GM19467 (cell line): ENCODE results near the gene SLC2A13.
"Not testable (repeated sequence)": the region's sequence is repeated elsewhere in the genome, so short reads cannot be mapped to it uniquely, and the experiment has no call there.

Experiments used
- ATAC-seq: cut with Tn5 transposase; IDR thresholded peaks from one replicate; pipeline ENCODE4 v1.9.1; 2021; ENCODE audit warnings: mild to moderate bottlenecking, moderate library complexity; ENCODE audit not compliant: unreplicated experiment

The SLC2A13 gene

DNA sequence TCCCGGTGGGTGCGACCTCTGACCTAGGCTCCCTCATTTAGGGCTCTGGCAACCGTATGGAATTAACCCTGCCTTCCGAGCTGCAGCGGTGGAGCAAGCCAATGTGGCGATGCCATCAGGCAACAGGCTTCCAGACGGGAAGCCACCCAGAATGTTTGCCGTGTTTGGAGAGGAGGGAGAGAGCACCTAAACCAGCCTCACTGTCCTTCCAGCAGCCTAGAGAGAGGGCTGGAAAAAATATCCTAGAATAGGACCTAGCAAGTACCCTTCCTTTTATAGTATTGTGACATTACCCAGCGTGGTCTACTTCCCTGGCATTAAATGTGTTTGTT is 287 bp upstream of the SLC2A13 start:
- no peak for ATAC-seq

DNA sequence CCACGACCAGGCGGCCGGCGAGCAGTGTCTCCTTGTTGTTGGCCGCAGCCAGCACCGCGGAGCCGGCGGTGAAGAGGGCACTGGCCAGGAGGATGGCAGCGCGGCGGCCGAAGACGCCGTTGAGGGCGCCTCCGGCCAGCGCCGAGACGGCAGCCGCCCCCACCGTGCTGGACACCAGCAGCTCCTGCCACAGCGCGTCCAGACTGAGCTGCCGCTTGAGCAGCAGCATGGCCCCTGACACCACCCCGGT is 691 bp downstream of the SLC2A13 start:
- ATAC-seq: peak; percentile 38

DNA sequence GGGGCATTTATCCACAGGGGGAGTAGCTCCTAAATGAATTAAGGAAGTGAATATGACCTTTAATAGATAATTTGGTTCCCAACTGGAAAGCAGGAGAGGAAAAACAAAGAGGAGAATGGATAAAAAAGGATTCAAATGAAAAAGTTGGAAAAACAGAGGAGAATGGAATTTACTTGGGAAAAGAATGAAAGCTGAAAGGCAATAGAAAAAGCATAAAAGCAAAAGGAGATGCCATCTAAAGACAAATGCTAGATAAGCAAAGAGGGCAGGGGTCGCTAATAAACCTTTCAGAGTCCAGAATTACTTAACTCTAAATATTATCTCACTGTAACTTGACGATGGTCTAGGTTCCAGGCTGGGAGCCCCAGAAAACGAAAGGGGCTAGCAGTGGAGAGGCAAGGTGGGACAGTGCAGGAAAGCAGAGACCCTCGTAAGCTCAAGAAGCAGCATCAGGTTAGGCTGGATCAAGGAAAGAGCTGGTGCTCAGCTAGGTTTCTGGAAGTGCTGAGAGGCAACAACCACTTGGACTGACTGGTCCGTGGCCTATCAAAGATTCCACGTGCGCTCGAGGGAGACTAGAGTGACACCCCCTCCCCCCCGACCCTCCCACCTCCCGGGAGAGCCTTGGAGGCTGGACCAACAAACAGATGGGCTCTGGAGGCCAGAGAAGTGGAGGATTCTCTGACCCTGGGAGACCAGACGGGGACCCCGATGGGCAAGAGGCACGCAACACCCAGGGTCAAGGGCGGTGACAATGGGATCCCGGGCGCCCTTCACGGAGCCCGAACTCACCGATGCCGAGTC is 1.2 kb downstream of the SLC2A13 start:
- no peak for ATAC-seq

DNA sequence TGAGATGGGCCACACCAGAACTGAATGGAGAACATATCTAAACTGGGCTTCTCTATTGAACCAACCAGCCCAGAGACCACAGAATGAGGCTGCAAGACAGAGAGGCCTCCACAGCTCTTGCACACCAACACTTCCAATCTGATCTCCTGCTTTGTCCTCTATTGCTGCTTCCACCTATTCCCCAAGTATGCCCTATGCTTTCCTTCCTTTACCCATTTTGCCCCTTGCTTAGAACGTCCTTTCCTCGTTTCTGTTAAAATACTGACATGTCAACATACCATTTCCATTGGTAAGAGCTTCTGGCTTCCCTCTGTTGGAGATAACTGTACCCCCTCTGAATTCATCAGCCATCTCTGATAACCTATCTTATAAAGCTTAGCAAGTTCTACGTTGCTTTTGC is 2.8 kb downstream of the SLC2A13 start:
- ATAC-seq: no peak

DNA sequence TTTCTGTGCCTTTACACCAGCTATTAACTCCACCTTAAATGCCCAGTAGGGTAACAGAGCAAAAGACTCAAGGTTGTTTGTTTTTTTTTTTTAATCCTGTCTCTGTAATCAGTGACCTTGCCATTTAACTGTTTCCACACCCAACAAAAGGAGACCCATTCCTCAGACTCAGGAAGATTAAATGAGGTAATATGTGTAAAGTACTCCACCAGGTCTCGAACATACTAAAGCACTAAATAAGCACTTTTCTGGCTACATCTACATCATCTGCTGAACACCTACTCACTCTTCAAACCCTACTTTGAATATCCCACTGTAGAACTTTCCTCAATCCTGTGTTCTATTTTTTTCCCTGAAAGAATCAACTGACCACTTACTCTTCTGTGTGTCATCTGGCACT is 4.1 kb downstream of the SLC2A13 start:
- ATAC-seq: no peak

DNA sequence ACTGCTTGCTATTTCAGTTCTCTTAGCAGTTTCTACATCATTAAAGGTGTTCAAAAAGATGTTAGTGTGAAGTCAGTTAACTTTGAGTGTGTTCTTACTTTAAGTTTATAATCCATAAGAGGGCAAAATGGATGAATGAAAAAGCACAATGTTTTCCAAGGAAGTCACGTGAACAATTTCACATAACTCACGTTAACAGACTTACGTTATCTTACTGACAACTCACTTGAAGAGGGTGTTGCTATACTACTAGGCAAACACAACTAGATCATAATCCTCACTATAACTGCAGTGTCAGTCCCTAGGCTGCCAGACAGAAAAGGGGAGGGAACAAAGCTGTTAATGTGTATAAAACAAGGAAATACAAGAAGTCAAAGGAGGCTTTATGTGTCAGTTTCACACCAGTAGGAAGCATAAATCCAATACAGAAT is 6.4 kb downstream of the SLC2A13 start:
- no peak for ATAC-seq

DNA sequence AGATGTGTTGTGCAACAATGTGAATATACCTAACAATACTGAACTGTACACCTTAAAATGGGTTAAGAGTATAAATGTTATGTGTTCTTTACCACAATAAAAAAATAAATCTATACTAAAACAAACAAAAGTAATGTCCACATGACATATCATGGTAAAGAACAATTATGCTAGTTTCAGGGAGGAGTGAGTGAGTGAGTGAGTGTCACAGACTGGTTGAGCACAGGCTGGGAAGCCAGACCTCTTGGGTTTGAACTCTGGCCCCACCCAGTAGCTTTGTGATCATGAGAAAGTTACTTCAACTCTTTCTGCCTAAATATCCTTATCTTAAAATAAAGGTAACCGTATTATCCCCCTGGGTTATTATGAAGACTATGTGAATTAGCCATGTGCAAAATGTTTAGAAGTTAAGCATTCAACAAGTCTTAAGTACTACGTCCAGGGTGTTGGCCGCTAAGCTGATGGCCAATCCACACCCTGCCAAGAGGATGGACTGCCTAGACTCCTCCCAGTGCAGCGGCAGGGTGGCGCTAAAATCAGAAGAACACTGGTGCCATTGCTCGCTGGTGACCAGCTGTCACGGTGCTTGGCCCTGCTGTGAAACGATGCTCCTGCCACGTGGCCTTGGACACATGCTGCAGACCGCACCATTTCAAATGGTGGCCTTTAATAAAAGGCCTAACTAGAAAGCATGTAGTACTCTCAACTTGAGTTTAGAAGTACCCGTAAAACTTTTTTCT is 7.3 kb downstream of the SLC2A13 start:
- no peak for ATAC-seq

DNA sequence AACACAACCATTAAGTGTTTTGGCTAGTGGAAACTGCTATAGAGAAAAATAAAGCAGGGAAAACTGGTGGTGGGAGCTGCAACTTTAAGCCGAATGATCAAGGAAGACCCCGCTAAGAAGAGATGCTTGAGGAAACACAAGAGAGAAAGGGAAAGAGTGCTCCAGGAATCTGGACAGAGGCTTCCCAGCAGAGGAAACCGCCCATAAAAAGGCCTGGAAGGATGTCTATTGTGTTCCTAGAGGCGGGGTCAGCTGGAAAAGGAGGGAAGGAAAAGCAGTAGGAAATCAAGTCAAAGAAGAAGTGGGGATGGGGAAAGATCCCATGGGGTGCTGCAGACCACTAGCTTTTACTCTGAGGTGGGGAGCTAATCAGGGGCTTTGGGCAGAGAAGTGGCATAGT is 12.4 kb downstream of the SLC2A13 start:
- ATAC-seq: no peak

DNA sequence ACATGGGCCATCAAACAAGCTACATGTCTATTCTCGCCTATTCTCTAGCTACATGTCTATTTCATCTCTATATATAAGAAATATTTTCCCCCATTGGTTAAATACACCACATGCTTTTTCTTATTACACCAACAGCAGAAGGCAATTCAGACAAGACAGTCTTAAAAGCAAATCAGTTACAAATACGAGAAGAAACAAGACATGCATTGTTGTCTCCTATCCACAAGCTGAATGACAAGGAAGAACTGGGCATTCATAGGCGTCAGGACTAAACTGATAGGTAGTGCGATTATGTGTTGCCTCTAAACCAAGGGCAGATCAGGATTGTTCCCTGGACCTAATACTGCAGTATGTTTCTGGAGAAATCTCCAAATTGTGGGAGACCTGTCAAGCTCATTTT is 19.4 kb downstream of the SLC2A13 start:
- ATAC-seq: no peak

DNA sequence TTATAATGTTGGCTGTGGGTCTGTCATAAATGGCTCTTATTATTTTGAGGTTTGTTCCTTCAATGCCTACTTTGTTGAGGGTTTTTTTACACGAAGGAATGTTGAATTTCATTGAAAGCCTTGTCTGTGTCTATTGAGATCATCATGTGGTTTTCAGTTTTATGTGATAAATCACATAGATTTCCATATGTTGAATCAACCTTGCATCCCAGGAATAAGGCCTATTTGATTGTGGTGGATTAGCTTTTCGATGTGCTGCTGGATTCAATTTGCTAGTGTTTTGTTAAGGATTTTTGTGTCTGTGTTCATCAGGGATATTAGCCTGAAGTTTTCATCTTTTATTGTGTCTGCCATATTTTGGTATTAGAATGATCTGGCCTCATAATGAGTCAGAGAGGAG is 27.6 kb downstream of the SLC2A13 start:
- ATAC-seq: no peak

DNA sequence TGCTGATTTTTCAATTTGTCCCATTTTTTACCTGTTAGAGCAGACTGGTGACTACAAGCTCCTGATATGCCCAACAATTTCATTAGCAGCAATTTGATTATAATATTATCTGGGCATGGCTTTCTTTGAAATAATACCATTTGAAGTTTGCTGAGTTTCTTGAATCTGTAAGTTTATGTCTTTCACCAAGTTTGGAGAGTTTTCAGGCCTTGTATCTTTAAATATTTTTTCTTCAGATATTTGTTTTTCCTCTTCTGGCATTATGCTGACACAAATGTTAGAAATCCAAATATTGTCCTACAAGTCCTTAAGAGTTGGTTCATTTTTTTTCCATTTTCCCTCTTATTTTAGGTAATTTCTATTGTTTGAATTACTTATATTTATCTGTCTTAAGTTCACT is 30.4 kb downstream of the SLC2A13 start:
- ATAC-seq: no peak

DNA sequence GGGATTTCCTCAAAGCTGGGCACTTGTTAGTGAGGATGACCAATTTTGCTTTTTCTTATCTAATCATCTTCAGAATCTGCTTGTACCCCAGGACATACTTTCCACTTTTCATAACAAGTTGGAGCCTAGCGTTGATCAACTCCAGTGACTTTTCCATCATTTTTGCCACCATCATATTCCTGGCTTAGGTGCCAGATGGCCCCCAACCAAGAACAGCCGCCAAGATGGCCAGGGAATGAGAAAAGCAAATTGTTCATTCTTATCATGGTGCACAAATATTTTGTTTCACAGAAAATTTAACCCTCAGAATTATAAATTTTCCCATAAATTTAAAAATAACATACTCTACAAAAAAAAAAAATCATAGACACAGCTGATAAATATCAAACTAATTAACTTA is 37.5 kb downstream of the SLC2A13 start:
- ATAC-seq: no peak

DNA sequence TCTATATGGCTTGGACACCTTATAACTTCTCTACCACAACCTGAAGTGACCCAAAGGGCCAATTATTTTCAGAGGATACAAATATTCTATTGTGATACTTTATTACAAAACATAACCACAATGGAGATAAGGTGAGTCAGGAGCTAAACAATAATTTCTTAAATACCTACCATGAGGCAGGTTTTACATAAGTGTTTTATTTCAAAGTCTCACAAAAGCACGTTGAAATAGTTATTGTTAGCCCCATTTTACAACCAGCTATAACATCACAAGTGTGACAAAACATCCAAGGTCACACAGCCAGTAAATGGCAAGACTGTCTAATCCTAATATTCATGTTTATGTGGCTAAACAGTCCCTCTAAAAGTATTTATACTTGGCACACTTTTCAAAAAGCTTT is 40.2 kb downstream of the SLC2A13 start:
- ATAC-seq: no peak

DNA sequence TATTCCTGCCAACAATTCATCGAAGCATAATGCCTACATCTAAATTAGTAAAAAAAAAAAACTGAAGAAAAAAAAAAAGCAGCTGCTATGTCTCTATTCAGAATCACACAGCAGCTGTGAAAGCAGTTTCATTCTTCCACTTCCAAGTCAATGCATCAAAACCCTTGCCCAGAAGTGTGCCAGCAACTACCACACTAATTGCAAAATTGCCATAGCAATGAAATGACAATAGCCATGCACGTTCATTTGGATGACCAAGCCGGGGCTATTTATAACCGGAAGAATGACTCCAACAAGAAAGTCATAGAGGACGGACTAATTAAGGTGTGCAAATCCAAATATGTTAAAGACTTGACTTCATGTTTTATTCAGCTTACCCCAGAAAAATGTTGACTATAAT is 42.5 kb downstream of the SLC2A13 start:
- no peak for ATAC-seq

DNA sequence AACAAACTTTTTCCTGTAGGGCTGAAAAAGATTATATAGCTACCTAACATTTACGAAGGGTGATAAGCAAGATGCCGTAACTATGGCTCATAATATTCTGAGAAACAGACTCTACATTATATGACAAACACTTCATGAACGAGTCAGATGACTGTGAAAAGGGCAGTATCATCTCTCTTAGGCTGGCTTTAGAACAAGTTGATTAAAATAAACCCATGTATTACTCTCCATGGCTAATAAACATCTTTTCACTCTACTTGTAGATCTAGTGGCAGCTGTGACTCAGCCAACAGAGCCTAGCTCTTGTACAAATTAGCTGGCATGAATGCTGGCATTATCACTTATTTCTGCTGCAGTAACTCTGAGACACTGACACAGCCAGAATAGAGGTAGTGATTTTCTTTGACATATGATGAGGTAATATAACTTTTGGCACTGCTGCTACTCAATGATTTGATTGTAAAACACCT is 47.1 kb downstream of the SLC2A13 start:
- ATAC-seq: no peak

DNA sequence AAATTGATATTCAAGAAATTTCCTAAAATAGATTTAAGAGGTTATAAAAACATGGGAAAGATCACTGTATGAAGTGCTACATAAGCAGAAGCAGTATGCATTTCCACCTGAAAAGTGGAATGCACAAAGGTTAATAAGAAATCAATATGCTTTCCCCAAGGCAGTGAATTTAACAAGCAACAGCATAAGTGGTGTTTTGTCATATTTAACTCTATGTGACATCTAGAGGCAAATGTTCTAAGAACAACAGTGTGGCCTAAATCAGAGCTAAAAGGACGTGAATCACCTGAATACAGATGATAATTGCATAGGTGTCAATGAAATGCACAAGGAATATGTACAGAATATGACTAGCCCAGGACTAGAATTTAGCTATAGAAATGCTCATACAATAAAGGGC is 49.5 kb downstream of the SLC2A13 start:
- ATAC-seq: no peak

DNA sequence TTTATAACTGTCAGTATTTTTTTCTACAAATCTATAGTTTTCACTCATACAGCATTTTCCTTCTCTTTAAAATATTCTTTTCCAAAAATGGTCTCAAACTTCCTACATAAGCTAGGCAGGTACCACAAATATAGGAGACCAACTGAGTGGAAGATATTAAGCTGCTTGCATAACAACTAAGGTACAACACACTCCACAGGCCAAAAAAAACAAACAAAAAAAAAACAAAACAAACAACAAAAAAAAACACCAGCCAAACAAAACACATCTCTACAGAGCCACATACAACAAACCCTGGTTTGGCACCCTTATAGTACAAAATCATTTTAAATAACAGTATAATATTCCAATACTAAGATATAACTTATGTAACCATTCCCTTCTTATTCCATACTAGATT is 50.1 kb downstream of the SLC2A13 start:
- no peak for ATAC-seq

DNA sequence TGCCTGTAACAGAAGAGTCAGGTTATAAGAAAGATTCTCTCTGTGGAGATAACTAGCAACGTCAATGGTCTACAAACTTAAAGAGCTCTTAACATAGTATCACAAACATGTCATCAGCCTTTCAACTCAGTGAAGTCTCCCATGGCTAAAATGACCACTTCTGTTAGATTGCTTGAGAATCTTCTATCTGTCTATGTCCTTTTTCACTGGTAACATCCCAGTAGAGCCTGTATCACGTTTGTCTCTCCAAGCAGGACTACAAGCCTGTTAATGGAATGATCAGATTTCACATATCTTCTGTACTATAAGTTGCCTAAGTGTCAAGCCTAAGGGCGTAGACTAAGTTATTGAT is 50.7 kb downstream of the SLC2A13 start:
- no peak for ATAC-seq

DNA sequence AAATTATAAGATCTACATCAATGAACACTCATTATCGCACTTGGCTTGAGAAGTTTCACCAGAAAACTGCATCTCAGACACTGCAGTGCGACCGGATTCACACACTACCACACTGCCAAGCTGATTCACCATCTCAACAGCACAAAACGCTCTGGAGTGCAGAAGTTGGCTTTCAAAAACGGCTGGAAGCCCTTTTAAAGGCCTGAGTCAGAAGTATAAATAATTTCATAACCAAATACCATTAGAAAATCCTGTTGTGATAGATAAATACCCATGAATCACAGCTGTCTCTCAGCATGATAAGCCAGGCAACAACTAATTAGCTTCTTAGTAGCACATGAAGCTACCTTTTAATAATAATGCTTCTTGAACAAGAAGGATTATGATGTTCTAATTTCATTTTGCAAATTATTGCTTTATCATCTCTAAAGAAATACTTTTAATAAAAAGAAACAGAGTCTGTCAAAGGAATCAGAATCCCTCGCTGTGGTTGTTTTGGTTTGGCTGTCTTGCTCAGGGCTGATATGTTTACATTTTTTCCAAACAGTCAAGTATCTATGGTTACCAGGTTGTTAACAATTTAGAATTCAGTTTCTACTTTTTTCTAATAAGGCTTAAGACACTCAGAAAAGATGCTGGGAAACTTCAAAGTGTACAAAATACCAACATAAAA is 51.2 kb downstream of the SLC2A13 start:
- no peak for ATAC-seq

DNA sequence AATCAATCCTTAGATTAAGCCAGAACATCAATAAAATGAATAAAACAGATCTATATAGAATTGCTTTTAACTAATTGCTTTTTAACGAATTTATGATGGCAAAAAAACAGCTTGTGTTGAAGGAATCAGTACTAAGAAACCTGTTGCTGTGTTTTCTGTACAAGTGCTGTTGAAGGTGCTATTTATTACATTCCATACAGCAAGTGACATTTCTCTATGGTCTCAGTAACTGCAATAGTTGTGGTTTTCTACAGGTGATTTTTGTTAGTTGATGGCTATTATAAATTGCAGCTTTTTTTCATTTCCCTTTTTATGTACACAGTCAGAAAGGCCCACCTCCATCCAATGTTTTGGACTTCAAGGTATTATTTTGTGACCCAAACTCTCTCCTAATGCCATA is 56.6 kb downstream of the SLC2A13 start:
- no peak for ATAC-seq

DNA sequence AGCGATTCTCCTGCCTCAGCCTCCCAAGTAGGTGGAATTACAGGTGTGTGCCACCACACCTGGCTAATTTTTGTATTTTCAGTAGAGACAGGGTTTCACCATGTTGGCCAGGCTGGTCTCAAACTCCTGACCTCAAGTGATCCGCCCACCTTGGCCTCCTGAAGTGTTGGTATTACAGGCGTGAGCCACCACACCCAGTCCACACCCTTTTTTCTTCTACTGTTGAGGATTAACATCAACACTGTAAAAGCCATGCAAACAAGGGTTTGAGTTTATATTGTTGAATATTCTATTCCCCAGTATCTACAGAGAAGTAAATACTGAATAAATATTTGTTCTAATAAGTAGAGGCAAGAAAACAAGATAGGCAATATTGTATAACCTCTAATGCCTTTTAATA is 58.9 kb downstream of the SLC2A13 start:
- not testable (repeated sequence) for ATAC-seq

DNA sequence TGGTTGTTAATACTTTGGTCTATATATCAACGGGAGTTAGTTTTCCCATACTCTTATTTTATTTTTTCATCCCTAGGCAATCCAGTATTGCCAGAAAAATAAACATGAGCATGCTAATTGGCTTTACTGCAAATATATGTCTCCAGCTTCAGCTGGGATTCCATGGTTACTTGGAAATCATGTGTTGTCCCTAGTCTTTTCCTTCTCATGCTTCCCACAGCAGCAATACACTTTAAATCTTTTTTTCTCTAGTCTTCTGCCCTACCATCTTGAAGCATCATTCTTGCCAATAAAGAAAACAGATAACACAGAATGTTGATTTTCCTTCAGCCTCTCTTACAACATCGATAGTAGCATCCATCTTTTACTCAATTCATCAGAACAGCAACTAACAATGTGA is 60.2 kb downstream of the SLC2A13 start:
- ATAC-seq: no peak
